ENCODE measurements around the gene CACHD1.

CACHD1 gene

GRCh38 chr1:64550510-64550909 is 80.6 kb downstream of the CACHD1 start:
- no peak for DNase-seq (ENCODE audit: low read depth)

GRCh38 chr1:64550946-64551605 is 81.1 kb downstream of the CACHD1 start:
- no peak for DNase-seq (ENCODE audit: low read depth)

- DNase-seq (ENCODE audit: low read depth) = no peak
Observed at GRCh38 chr1:64553285-64553684, 83.4 kb downstream of the CACHD1 start.

- DNase-seq (ENCODE audit: low read depth) = no peak
Observed at GRCh38 chr1:64555947-64556346, 86.0 kb downstream of the CACHD1 start.

GRCh38 chr1:64561993-64562392 is 92.1 kb downstream of the CACHD1 start:
- DNase-seq (ENCODE audit: low read depth) = no peak

GRCh38 chr1:64563958-64564565 is 94.1 kb downstream of the CACHD1 start:
- no peak for DNase-seq (ENCODE audit: low read depth)

GRCh38 chr1:64564891-64565290 is 95.0 kb downstream of the CACHD1 start:
- DNase-seq (ENCODE audit: low read depth) = no peak

- no peak for DNase-seq (ENCODE audit: low read depth)
Observed at GRCh38 chr1:64567426-64568170, 97.7 kb downstream of the CACHD1 start.

- no peak for DNase-seq (ENCODE audit: low read depth)
Observed at GRCh38 chr1:64568171-64568450, 98.2 kb downstream of the CACHD1 start.

GRCh38 chr1:64569411-64569810 is 99.5 kb downstream of the CACHD1 start:
- DNase-seq (ENCODE audit: low read depth) = no peak

- DNase-seq (ENCODE audit: low read depth) = no peak
Observed at GRCh38 chr1:64570267-64570855, 100.4 kb downstream of the CACHD1 start.

GRCh38 chr1:64572222-64572900 is 102.4 kb downstream of the CACHD1 start:
- no peak for DNase-seq (ENCODE audit: low read depth)

- DNase-seq (ENCODE audit: low read depth) = no peak
Observed at GRCh38 chr1:64574301-64574700, 104.4 kb downstream of the CACHD1 start.

- DNase-seq (ENCODE audit: low read depth) = no peak
Observed at GRCh38 chr1:64575881-64576676, 106.2 kb downstream of the CACHD1 start.

GRCh38 chr1:64578270-64578973 is 108.5 kb downstream of the CACHD1 start:
- DNase-seq (ENCODE audit: low read depth) = no peak

GRCh38 chr1:64579767-64580166 is 109.8 kb downstream of the CACHD1 start:
- no peak for DNase-seq (ENCODE audit: low read depth)

- no peak for DNase-seq (ENCODE audit: low read depth)
Observed at GRCh38 chr1:64581135-64581842, 111.4 kb downstream of the CACHD1 start.

GRCh38 chr1:64581843-64582185 is 111.9 kb downstream of the CACHD1 start:
- DNase-seq (ENCODE audit: low read depth) = no peak

GRCh38 chr1:64584479-64584878 is 114.5 kb downstream of the CACHD1 start:
- DNase-seq (ENCODE audit: low read depth) = no peak

GRCh38 chr1:64588876-64589275 is 118.9 kb downstream of the CACHD1 start:
- no peak for DNase-seq (ENCODE audit: low read depth)

- DNase-seq (ENCODE audit: low read depth) = no peak
Observed at GRCh38 chr1:64590316-64590715, 120.4 kb downstream of the CACHD1 start.
